Osteocyte (in vitro differentiated cells): ENCODE measurements around the gene PELI2. TPM values are rescaled to one million over a fixed set of nuclear protein-coding genes. Genes with fewer than 3 reads are reported as not detected.

Experiments used
- DNase-seq: peaks from one replicate; pipeline ENCODE4 v3.0.0; 2021; ENCODE audit warnings: mixed read lengths; ENCODE audit not compliant: unreplicated experiment; ENCODE audit errors: extremely low spot score
- H3K27ac Mint-ChIP-seq: one replicate; pipeline ENCODE4 v1.8.0; 2021; ENCODE audit warnings: mild to moderate bottlenecking, mixed read lengths; ENCODE audit not compliant: unreplicated experiment
- H3K27me3 Mint-ChIP-seq: one replicate; pipeline ENCODE4 v1.8.0; 2021; ENCODE audit warnings: mixed read lengths; ENCODE audit not compliant: unreplicated experiment
- H3K36me3 Mint-ChIP-seq: one replicate; pipeline ENCODE4 v1.8.0; 2021; ENCODE audit warnings: mixed read lengths; ENCODE audit not compliant: unreplicated experiment
- H3K4me1 Mint-ChIP-seq: one replicate; pipeline ENCODE4 v1.8.0; 2021; ENCODE audit warnings: mixed read lengths; ENCODE audit not compliant: unreplicated experiment
- H3K4me3 Mint-ChIP-seq: one replicate; pipeline ENCODE4 v1.8.0; 2021; ENCODE audit warnings: mild to moderate bottlenecking, moderate library complexity, mixed read lengths; ENCODE audit not compliant: unreplicated experiment
- H3K9me3 Mint-ChIP-seq: one replicate; pipeline ENCODE4 v1.8.0; 2021; ENCODE audit warnings: mixed read lengths; ENCODE audit not compliant: unreplicated experiment
- CTCF ChIP-seq: fragments of 200-600 bp; sonication (generic); IDR thresholded peaks from 2 replicates; pipeline ENCODE4 v1.5.0; 2021; ENCODE audit warnings: antibody characterized with exemption, mild to moderate bottlenecking, moderate library complexity
- total RNA-seq: library from RNA; stranded (reverse); gene quantifications from 2 replicates; pipeline ENCODE4 v1.2.1, GENCODE V29; 2021

PELI2 gene
- total RNA-seq, 1 donor from 2014 or later: 15.0 TPM

- Mint-ChIP-seq H3K27ac (no peak overlapping the region), H3K36me3 (no peaks in the 10 kb centered on the region), H3K4me1 (peaks cover 36% of the 10 kb centered on the region), H3K4me3 (no peak overlapping the region), H3K9me3 (no peaks in the 10 kb centered on the region), H3K27me3 (peaks cover 1% of the 10 kb centered on the region)
- TF ChIP-seq CTCF: no peak
- DNase-seq: no peak
Observed at GRCh38 chr14:56125772-56126636, 7.8 kb downstream of the PELI2 start.

GRCh38 chr14:56126637-56126913, 8.4 kb downstream of the PELI2 start:
- Mint-ChIP-seq H3K9me3 (no peaks in the 10 kb centered on the region), H3K27me3 (no peaks in the 10 kb centered on the region), H3K36me3 (no peaks in the 10 kb centered on the region), H3K4me3 (no peak overlapping the region), H3K4me1 (peaks cover 32% of the 10 kb centered on the region), H3K27ac (no peak overlapping the region)
- no peak for TF ChIP-seq CTCF
- DNase-seq: no peak

GRCh38 chr14:56127156-56127555, 8.9 kb downstream of the PELI2 start:
- no peak overlapping the region for H3K27ac Mint-ChIP-seq
- DNase-seq: no peak
- H3K4me3 Mint-ChIP-seq: no peak overlapping the region
- peaks cover 29% of the 10 kb centered on the region for H3K4me1 Mint-ChIP-seq
- TF ChIP-seq CTCF: no peak
- no peaks in the 10 kb centered on the region for H3K9me3 Mint-ChIP-seq
- no peaks in the 10 kb centered on the region for H3K27me3 Mint-ChIP-seq
- H3K36me3 Mint-ChIP-seq: no peaks in the 10 kb centered on the region

GRCh38 chr14:56129092-56129491, 10.9 kb downstream of the PELI2 start:
- H3K4me3 Mint-ChIP-seq: no peak overlapping the region
- H3K27ac Mint-ChIP-seq: no peak overlapping the region
- H3K4me1 Mint-ChIP-seq: peaks cover 19% of the 10 kb centered on the region
- no peaks in the 10 kb centered on the region for H3K9me3 Mint-ChIP-seq
- no peaks in the 10 kb centered on the region for H3K27me3 Mint-ChIP-seq
- no peak for TF ChIP-seq CTCF
- no peak for DNase-seq
- H3K36me3 Mint-ChIP-seq: no peaks in the 10 kb centered on the region

GRCh38 chr14:56129933-56130332, 11.7 kb downstream of the PELI2 start:
- Mint-ChIP-seq H3K36me3 (no peaks in the 10 kb centered on the region), H3K9me3 (no peaks in the 10 kb centered on the region), H3K4me1 (peaks cover 17% of the 10 kb centered on the region), H3K27ac (no peak overlapping the region), H3K4me3 (no peak overlapping the region), H3K27me3 (no peaks in the 10 kb centered on the region)
- no peak for TF ChIP-seq CTCF
- no peak for DNase-seq
